Measurements from ENCODE around the gene FUBP1.

GRCh38 chr1:78009276-78009675 is 30.4 kb upstream of the FUBP1 start:
- TF ChIP-seq ZNF416 (CRISPR knock-in tag; IDR thresholded peaks at IDR 0.05) (no peak), NR2C2 (CRISPR knock-in tag; IDR thresholded peaks at IDR 0.05) (no peak), CTCF (IDR thresholded peaks at IDR 0.05) (no peak), MLX (CRISPR knock-in tag; IDR thresholded peaks at IDR 0.05) (no peak), ATF3 (CRISPR knock-in tag; conservative IDR thresholded peaks at IDR 0.05) (no peak)

Measured in WTC11 (cell line).